ENCODE data around the gene SLC26A3. TPM values are rescaled to one million over a fixed set of nuclear protein-coding genes. Genes with fewer than 3 reads are reported as not detected.

SLC26A3 gene
- total RNA-seq, 1 donor from 2014 or later: 0.45 TPM

GRCh38 chr7:107816011-107816566, 13.1 kb upstream of the SLC26A3 start:
- DNase-seq (ENCODE audit: low spot score): no peak

GRCh38 chr7:107815254-107815882, 12.3 kb upstream of the SLC26A3 start:
- DNase-seq (ENCODE audit: low spot score): no peak

GRCh38 chr7:107813524-107813923, 10.5 kb upstream of the SLC26A3 start:
- no peak for DNase-seq (ENCODE audit: low spot score)

- DNase-seq (ENCODE audit: low spot score): no peak
Measured at GRCh38 chr7:107811934-107812333, 8.9 kb upstream of the SLC26A3 start.

GRCh38 chr7:107810626-107811025, 7.6 kb upstream of the SLC26A3 start:
- no peak for DNase-seq (ENCODE audit: low spot score)

GRCh38 chr7:107809179-107809578, 6.2 kb upstream of the SLC26A3 start:
- no peak for DNase-seq (ENCODE audit: low spot score)

GRCh38 chr7:107799647-107800264, 3.3 kb downstream of the SLC26A3 start:
- DNase-seq (ENCODE audit: low spot score): no peak

- no peak for DNase-seq (ENCODE audit: low spot score)
Measured at GRCh38 chr7:107792364-107792763, 10.7 kb downstream of the SLC26A3 start.

GRCh38 chr7:107789647-107790046, 13.4 kb downstream of the SLC26A3 start:
- DNase-seq (ENCODE audit: low spot score): no peak

GRCh38 chr7:107788662-107789061, 14.4 kb downstream of the SLC26A3 start:
- no peak for DNase-seq (ENCODE audit: low spot score)

- DNase-seq (ENCODE audit: low spot score): no peak
Measured at GRCh38 chr7:107788216-107788615, 14.8 kb downstream of the SLC26A3 start.

GRCh38 chr7:107785926-107786325, 17.1 kb downstream of the SLC26A3 start:
- no peak for DNase-seq (ENCODE audit: low spot score)

GRCh38 chr7:107785170-107785569, 17.9 kb downstream of the SLC26A3 start:
- no peak for DNase-seq (ENCODE audit: low spot score)

- DNase-seq (ENCODE audit: low spot score): no peak
Measured at GRCh38 chr7:107783648-107784047, 19.4 kb downstream of the SLC26A3 start.

GRCh38 chr7:107782374-107782773, 20.6 kb downstream of the SLC26A3 start:
- no peak for DNase-seq (ENCODE audit: low spot score)

GRCh38 chr7:107779647-107780099, 23.4 kb downstream of the SLC26A3 start:
- DNase-seq (ENCODE audit: low spot score): no peak

GRCh38 chr7:107778283-107778682, 24.7 kb downstream of the SLC26A3 start:
- no peak for DNase-seq (ENCODE audit: low spot score)

- no peak for DNase-seq (ENCODE audit: low spot score)
Measured at GRCh38 chr7:107777702-107778101, 25.3 kb downstream of the SLC26A3 start.

- DNase-seq (ENCODE audit: low spot score): no peak
Measured at GRCh38 chr7:107773027-107773426, 30.0 kb downstream of the SLC26A3 start.

GRCh38 chr7:107768263-107768662, 34.8 kb downstream of the SLC26A3 start:
- no peak for DNase-seq (ENCODE audit: low spot score)

- DNase-seq (ENCODE audit: low spot score): no peak
Measured at GRCh38 chr7:107767391-107767790, 35.6 kb downstream of the SLC26A3 start.

GRCh38 chr7:107758667-107759066, 44.4 kb downstream of the SLC26A3 start:
- no peak for DNase-seq (ENCODE audit: low spot score)

- no peak for DNase-seq (ENCODE audit: low spot score)
Measured at GRCh38 chr7:107754642-107755041, 48.4 kb downstream of the SLC26A3 start.

Measured in mesenteric fat pad (tissue), 1 donor.